GM21423 (cell line): Measurements from ENCODE around the gene RBM6.
"Not testable (repeated sequence)": the region's sequence is repeated elsewhere in the genome, so short reads cannot be mapped to it uniquely, and the experiment has no call there.

ENCODE experiments used
- ATAC-seq: cut with Tn5 transposase; IDR thresholded peaks from one replicate; pipeline ENCODE4 v1.9.1; 2021; ENCODE audit warnings: mild to moderate bottlenecking, moderate library complexity; ENCODE audit not compliant: unreplicated experiment

The RBM6 gene

GRCh38 chr3:49916686-49917085, 23.3 kb upstream of the RBM6 start:
- ATAC-seq = no peak

DNA sequence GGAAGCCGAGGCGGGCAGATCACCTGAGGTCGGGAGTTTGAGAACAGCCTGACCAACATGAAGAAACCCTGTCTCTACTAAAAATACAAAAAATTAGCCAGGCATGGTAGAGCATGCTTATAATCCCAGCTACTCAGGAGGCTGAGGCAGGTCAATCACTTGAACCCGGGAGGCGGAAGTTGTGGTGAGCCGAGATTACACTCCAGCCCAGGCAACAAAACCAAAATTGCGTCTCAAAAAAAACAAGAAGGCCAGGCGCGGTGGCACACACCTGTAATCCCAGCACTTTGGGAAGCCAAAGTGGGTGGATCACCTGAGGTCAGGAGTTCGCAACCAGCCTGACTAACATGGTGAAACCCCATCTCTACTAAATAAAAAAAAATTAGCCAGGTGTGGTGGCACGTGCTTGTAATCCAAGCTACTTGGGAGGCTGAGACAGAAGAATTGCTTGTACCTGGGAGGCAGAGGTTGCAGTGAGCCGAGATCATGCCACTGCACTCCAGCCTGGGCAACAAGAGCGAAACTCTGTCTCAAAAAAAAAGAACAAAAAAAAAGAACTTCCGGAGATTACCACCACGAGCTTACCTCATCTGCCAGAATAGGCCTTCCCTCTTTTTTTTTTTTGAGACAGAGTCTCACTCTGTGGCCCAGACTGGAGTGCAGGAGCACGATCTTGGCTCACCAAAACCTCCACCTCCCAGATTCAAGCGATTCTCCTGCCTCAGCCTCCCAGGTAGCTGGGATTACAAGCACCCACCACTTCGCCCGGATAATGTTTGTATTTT, 22.0 kb upstream of the RBM6 start:
- not testable (repeated sequence) for ATAC-seq

DNA sequence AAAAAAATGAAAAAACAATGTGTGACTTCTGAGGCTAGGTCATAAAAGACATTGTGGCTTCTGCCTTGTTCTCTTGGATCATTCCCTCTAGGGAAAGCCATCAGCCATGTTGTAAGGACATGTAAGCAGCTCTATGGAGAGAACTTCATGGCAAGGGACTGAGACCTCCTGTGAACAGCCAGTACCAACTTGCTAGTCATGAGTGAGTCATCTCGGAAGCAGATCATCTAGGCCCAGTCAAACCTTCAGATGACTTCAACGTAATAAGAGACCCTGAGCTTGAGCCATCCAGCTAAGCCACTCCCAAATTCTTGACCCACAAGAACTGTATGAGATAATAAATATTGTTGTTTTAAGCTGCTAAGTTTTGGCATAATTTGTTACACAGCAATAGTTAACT, 15.3 kb upstream of the RBM6 start:
- ATAC-seq = no peak

DNA sequence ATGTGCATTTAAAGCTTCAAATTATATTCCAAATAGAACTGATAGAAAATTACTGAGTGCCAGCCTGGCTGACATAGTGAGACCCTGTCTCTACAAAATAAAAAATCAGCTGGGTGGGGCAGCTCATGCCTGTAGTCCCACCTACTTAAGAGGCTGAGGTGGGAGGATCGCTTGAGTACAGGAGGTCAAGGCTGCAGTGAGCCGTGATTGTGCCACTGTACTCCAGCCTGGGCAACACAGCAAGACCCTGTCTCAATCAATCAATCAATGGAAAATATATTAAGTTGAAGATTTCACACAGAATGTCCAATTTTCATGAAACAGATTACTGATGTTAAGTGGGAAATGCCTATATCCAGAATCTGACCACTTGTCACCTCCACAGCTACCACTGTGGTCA, 14.5 kb upstream of the RBM6 start:
- ATAC-seq = no peak

GRCh38 chr3:49926117-49926728, 13.7 kb upstream of the RBM6 start:
- no peak for ATAC-seq

DNA sequence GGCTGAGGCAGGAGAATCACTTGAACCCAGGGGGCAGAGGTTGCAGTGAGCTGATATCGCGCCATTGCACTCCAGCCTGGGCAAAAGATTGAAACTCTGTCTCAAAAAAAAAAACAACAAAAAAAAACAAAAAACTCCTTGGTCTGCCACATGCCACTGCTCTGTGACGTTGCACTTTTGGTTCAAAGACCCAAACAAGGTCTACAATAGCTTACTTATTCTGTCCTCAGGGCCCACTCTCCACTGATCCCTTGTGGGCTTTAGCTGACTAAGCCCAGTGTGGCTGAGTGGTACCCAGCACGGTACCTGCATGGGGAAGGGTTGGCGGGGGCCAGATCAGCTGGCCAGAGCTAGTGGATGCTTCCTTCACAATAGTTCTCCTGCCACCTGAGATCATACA, 12.2 kb upstream of the RBM6 start:
- no peak for ATAC-seq

DNA sequence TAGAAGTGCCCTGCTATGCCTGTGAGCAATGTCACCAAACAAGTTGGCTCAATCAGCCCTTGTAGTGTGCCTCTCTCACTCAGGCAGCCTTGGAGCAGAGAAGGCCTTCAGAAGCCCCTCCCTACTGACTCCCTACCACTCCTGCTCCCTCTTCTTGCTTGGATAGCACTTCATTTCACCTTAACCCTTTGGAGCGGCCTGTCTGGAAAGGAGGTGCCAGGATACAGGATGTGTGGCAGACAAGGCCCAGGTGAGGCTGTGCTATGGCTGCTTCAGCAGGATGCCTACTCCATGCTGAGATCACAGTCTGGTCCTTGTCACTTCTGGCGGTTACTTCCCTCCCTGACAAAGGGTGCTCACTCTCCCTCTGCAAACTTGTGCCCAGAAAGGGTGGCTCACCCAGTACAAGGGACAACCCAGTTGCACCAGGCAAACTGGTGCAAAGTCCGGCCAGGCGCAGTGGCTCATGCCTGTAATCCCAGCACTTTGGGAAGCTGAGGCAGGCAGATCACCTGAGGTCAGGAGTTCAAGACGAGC, 11.4 kb upstream of the RBM6 start:
- ATAC-seq = no peak

DNA sequence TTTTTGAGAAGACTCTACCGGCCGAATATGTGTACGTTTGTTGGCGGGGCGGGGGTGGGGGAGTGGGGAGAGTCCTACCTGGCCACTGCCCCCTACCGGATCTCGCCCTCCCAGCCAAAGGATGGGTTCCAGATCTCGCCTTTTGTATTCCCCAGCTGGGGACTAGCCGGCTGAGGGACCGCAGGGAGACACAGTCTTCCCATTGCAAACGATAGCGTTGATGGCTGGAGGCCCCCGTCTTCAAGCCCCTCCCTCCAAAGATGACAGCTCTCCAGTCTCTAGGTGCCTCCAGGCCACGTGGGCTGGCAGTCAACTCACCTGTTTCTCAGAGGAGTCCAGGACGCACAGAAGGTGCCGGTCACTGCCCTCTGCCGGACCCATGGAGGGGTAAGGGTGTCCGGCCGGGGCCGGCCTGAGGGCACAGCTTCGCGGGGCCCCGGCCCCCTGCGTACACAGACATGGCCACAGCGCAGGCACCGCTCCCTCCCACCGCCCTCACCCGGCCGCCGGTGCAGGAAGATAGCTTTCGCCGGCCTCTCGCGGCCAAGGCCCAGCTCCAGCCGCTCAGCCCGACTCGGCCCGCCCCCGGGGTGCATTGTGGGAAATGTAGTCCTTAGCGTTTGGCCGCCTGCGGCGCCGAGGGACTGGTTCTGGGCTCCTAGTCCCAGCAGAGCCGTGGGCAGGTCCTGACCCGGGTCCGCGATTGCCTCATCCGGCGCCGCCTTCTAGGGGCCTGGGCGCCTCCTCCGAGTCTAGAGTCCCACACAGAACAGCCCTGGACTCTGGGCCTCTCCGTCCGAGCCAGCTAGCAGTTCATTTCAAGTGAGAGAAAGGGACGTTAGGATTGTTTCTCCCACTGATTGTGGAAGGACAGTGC, 10.4 kb upstream of the RBM6 start, which contains the start of gene MON1A:
Gene MON1A, minus strand, starts transcription at position 521 of the 877 bp plus-strand sequence. CDS start 16,465 bp downstream, outside the sequence.
- ATAC-seq = peak; percentile 85

- no peak for ATAC-seq
Observed at GRCh38 chr3:49930168-49930690, 9.7 kb upstream of the RBM6 start.

DNA sequence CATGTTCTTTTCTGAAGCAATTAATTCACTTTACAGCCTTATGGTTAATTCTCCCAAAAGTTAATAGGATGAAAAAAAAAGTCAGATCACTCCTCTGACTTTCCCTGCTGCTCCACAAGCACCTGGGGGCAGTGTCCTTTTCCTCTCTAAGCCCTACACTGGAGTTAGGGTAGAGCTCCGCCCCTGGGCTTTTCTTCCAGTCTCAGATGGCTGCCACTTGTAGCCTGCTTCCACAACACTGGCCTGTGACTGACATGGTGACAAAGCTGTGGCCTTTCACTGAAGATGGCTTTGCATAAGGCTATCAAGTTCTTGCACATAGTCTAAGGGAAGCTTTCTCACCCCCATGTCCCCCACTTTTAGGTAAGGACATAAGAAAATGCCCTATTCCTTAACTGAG, 9.0 kb upstream of the RBM6 start:
- no peak for ATAC-seq

- not testable (repeated sequence) for ATAC-seq
Observed at GRCh38 chr3:49932281-49932680, 7.7 kb upstream of the RBM6 start.

DNA sequence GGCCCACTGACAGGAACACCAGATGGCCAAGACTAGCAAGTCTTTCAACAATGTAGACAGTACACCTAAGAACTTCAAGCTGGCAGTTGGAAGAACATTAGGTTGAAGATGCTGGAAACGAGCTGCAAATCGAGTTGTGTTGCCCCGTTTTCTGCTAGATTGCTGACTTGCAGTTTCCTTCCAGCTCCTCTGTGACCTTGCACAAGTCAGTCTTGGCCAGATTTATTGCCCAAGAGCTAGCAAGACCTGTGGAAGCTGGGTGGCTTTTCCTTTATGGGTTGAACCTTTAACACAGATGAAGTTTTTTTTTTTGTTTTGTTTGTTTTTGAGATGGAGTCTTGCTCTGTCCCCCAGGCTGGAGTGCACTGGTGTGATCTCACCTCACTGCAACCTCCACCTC, 2.9 kb upstream of the RBM6 start:
- ATAC-seq = no peak

GRCh38 chr3:49940667-49941249, 808 bp downstream of the RBM6 start:
- ATAC-seq = no peak

GRCh38 chr3:49942651-49943050, 2.7 kb downstream of the RBM6 start:
- ATAC-seq = no peak

DNA sequence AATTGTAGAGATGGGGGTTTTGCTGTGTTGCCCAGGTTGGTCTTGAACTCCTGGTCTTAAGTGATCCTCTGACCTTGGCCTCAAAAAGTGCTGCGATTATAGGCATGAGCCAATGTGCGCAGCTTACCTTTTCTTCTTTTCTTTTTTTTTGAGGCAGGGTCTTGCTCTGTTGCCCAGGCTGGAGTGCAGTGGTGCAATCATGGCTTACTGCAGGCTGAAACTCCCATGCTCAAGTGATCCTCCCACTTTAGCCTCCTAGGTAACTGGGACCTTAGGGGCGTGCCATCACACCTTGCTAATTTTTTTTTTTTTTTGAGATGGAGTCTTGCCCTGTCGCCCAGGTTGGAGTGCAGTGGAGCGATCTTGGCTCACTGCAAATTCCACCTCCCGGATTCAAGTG, 13.0 kb downstream of the RBM6 start:
- no peak for ATAC-seq

- no peak for ATAC-seq
Observed at GRCh38 chr3:49955636-49956035, 15.7 kb downstream of the RBM6 start.

GRCh38 chr3:49966233-49966942, 26.4 kb downstream of the RBM6 start:
- ATAC-seq = no peak

GRCh38 chr3:49967291-49967690, 27.3 kb downstream of the RBM6 start:
- no peak for ATAC-seq

- no peak for ATAC-seq
Observed at GRCh38 chr3:49968346-49968745, 28.4 kb downstream of the RBM6 start.

DNA sequence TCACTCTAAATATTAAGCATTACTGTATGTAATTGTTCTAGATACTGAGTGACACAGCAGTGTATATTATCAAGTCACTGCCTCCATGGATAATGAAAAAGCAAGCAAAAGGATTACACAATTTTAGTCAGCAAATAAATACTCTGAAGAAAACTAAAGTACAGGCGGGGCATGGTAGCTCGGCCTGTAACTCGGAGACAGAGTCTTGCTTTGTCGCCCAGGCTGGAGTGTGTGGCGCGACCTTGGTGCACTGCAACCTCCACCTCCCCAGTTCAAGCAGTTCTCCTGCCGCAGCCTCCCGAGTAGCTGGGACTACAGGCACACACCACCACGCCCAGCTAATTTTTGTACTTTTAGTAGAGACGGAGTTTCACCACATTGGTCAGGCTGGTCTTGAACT, 32.7 kb downstream of the RBM6 start:
- ATAC-seq = no peak
